Adrenal gland (tissue), 5 donors: ENCODE measurements around the gene ZNF143.
A peak's percentile ranks its signal among the peaks of the same experiment; 100 is the strongest.

Experiments
- POLR2A ChIP-seq, 2 donors: fragments of 450-650 bp; IDR thresholded peaks; one replicate each; pipeline ENCODE4 v1.6.1; 2017; ENCODE audit warnings: antibody characterized with exemption in 2 of 2, mild to moderate bottlenecking in 2 of 2, moderate library complexity in 1 of 2
- TF ChIP-seq, protein P1 (sequence below), 6 experiments: fragments of 450-650 bp in 4 of 6; fragments of 200-600 bp in 2 of 6; sonication (generic) in 1 of 6; IDR thresholded peaks; 1 replicate in 5 of 6; 2 replicates in 1 of 6; pipeline versions ENCODE4 v1.5.1 to v1.8.0; 2016 to 2021; ENCODE audit warnings: antibody characterized with exemption in 6 of 6, mild to moderate bottlenecking in 2 of 6, moderate library complexity in 1 of 6
- donor health status: DM: no; HTN: no; CAD: no.

GRCh38 chr11:9573775-9574621, 113.2 kb downstream of the ZNF143 start:
- TF ChIP-seq POLR2A (IDR thresholded peaks at IDR 0.05), result peak in 1 of 2 donors; percentile 43
- TF ChIP-seq, protein P1, sequence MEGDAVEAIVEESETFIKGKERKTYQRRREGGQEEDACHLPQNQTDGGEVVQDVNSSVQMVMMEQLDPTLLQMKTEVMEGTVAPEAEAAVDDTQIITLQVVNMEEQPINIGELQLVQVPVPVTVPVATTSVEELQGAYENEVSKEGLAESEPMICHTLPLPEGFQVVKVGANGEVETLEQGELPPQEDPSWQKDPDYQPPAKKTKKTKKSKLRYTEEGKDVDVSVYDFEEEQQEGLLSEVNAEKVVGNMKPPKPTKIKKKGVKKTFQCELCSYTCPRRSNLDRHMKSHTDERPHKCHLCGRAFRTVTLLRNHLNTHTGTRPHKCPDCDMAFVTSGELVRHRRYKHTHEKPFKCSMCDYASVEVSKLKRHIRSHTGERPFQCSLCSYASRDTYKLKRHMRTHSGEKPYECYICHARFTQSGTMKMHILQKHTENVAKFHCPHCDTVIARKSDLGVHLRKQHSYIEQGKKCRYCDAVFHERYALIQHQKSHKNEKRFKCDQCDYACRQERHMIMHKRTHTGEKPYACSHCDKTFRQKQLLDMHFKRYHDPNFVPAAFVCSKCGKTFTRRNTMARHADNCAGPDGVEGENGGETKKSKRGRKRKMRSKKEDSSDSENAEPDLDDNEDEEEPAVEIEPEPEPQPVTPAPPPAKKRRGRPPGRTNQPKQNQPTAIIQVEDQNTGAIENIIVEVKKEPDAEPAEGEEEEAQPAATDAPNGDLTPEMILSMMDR (IDR thresholded peaks at IDR 0.05), result no peak
